GM19467 (cell line): Measurements from ENCODE around the gene ITGA1.

Experiments used
- ATAC-seq: cut with Tn5 transposase; IDR thresholded peaks from one replicate; pipeline ENCODE4 v1.9.1; 2021; ENCODE audit warnings: mild to moderate bottlenecking, moderate library complexity; ENCODE audit not compliant: unreplicated experiment

ITGA1 gene

GRCh38 chr5:52771343-52772039 is 16.2 kb upstream of the ITGA1 start:
- ATAC-seq = peak; percentile 93

GRCh38 chr5:52772668-52773067 is 15.0 kb upstream of the ITGA1 start:
- ATAC-seq = no peak

- no peak for ATAC-seq
Measured at GRCh38 chr5:52773342-52773741, 14.4 kb upstream of the ITGA1 start.

GRCh38 chr5:52774005-52774410 is 13.7 kb upstream of the ITGA1 start:
- no peak for ATAC-seq

GRCh38 chr5:52776116-52776515 is 11.6 kb upstream of the ITGA1 start:
- ATAC-seq = no peak

- ATAC-seq = no peak
Measured at GRCh38 chr5:52777186-52777585, 10.5 kb upstream of the ITGA1 start.

GRCh38 chr5:52778781-52779180 is 8.9 kb upstream of the ITGA1 start:
- no peak for ATAC-seq

GRCh38 chr5:52779213-52779612 is 8.5 kb upstream of the ITGA1 start:
- no peak for ATAC-seq

- ATAC-seq = no peak
Measured at GRCh38 chr5:52783226-52783959, 4.3 kb upstream of the ITGA1 start.

GRCh38 chr5:52784737-52785136 is 3.0 kb upstream of the ITGA1 start:
- no peak for ATAC-seq

- no peak for ATAC-seq
Measured at GRCh38 chr5:52786391-52786790, 1.3 kb upstream of the ITGA1 start.

- ATAC-seq = peak; percentile 45
Measured at GRCh38 chr5:52786949-52787599, 642 bp upstream of the ITGA1 start.

- ATAC-seq = no peak
Measured at GRCh38 chr5:52788505-52788821, 747 bp downstream of the ITGA1 start.

GRCh38 chr5:52789378-52789777 is 1.7 kb downstream of the ITGA1 start:
- ATAC-seq = no peak

GRCh38 chr5:52789851-52790250 is 2.1 kb downstream of the ITGA1 start:
- no peak for ATAC-seq

GRCh38 chr5:52791366-52791765 is 3.6 kb downstream of the ITGA1 start:
- no peak for ATAC-seq

GRCh38 chr5:52794519-52794918 is 6.8 kb downstream of the ITGA1 start:
- no peak for ATAC-seq

- no peak for ATAC-seq
Measured at GRCh38 chr5:52796031-52796430, 8.3 kb downstream of the ITGA1 start.

- no peak for ATAC-seq
Measured at GRCh38 chr5:52796516-52797103, 8.9 kb downstream of the ITGA1 start.

- no peak for ATAC-seq
Measured at GRCh38 chr5:52798938-52799337, 11.2 kb downstream of the ITGA1 start.

GRCh38 chr5:52799358-52799982 is 11.8 kb downstream of the ITGA1 start:
- peak; percentile 26 for ATAC-seq
